Smooth muscle cell (in vitro differentiated cells): ENCODE data around the gene LGALS13. TPM values are rescaled to one million over a fixed set of nuclear protein-coding genes. Genes with fewer than 3 reads are reported as not detected.

Experiments
- DNase-seq: peaks from one replicate; lab custom pipeline; 2025; ENCODE audit not compliant: unreplicated experiment; lab: John Stamatoyannopoulos, UW
- H2AFZ ChIP-seq: fragments of 200-600 bp; sonication (generic); 2 replicates; pipeline ENCODE4 v1.6.0; 2016; ENCODE audit warnings: antibody characterized with exemption, low read depth, mild to moderate bottlenecking
- H3F3A ChIP-seq: fragments of 200-600 bp; sonication (generic); 2 replicates; pipeline ENCODE4 v1.6.0; 2017; ENCODE audit warnings: antibody characterized with exemption, low read depth
- H3K27ac ChIP-seq: fragments of 200-600 bp; sonication (generic); 2 replicates; pipeline ENCODE4 v1.5.1; 2016; ENCODE audit warnings: low read depth, mild to moderate bottlenecking
- H3K27me3 ChIP-seq: fragments of 200-600 bp; sonication (generic); 2 replicates; pipeline ENCODE4 v1.6.1; 2016; ENCODE audit warnings: low read depth, mild to moderate bottlenecking
- H3K36me3 ChIP-seq: fragments of 200-600 bp; sonication (generic); 2 replicates; pipeline ENCODE4 v1.5.1; 2016; ENCODE audit warnings: low read depth
- H3K4me1 ChIP-seq: fragments of 200-600 bp; sonication (generic); 2 replicates; pipeline ENCODE4 v1.5.1; 2016; ENCODE audit warnings: low read depth
- H3K4me2 ChIP-seq: fragments of 200-600 bp; sonication (generic); 2 replicates; pipeline ENCODE4 v1.6.0; 2016; ENCODE audit warnings: mild to moderate bottlenecking
- H3K4me3 ChIP-seq: fragments of 200-600 bp; sonication (generic); 2 replicates; pipeline ENCODE4 v1.5.1; 2016; ENCODE audit warnings: mild to moderate bottlenecking
- H3K79me2 ChIP-seq: fragments of 200-600 bp; sonication (generic); 2 replicates; pipeline ENCODE4 v1.6.0; 2016; ENCODE audit warnings: low read depth, mild to moderate bottlenecking
- H3K9ac ChIP-seq: fragments of 200-600 bp; sonication (generic); 2 replicates; pipeline ENCODE4 v1.6.0; 2016; ENCODE audit warnings: low read depth
- H3K9me3 ChIP-seq: fragments of 200-600 bp; sonication (generic); replicated peaks from 2 replicates; pipeline ENCODE4 v1.5.1; 2016; ENCODE audit warnings: low read depth
- H4K20me1 ChIP-seq: fragments of 200-600 bp; sonication (generic); 2 replicates; pipeline ENCODE4 v1.6.0; 2016; ENCODE audit warnings: low read depth
- CTCF ChIP-seq: fragments of 200-600 bp; sonication (generic); IDR thresholded peaks from 2 replicates; pipeline ENCODE4 v1.5.1; 2017; ENCODE audit warnings: borderline replicate concordance, mild to moderate bottlenecking, antibody characterized with exemption; ENCODE audit not compliant: insufficient read depth, poor library complexity, severe bottlenecking
- WGBS: methylation state at CpG from one replicate; pipeline ENCODE4 v1.1.7; 2016; ENCODE audit warnings: low lambda C conversion rate; 5-methylcytosine and 5-hydroxymethylcytosine counted together
- polyA plus RNA-seq: library from polyadenylated mRNA; unstranded; fragments of >200 nt; fragmentation: Nextera tagmentation; extraction: Ambion mirVana; gene quantifications from 2 replicates; pipeline ENCODE4 v1.2.1, GENCODE V29; 2016
- small RNA-seq: library from RNA; depleted of rRNA; stranded (forward); fragments of <200 nt; gene quantifications from one replicate; pipeline ENCODE3, GENCODE V24; 2014
- total RNA-seq: library from RNA; depleted of rRNA; stranded (reverse); fragments of >200 nt; gene quantifications from 2 replicates; pipeline ENCODE4 v1.2.3, GENCODE V29; 2014

LGALS13 gene
- total and polyA plus RNA-seq, 2 experiments from 2014 or later: not detected

- no peaks in the 10 kb centered on the region for H3K4me1 ChIP-seq
- H2AFZ ChIP-seq: no peak overlapping the region
- WGBS: 61% methylated on average over 3 of the region's 3 CpGs
- no peaks in the 10 kb centered on the region for H3K36me3 ChIP-seq
- no peaks in the 10 kb centered on the region for H3F3A ChIP-seq
- no peaks in the 10 kb centered on the region for H3K79me2 ChIP-seq
- H3K9ac ChIP-seq: no peak overlapping the region
- H3K4me2 ChIP-seq: no peak overlapping the region
- H4K20me1 ChIP-seq: no peaks in the 10 kb centered on the region
- no peak overlapping the region for H3K4me3 ChIP-seq
- no peak for TF ChIP-seq CTCF
- H3K9me3 ChIP-seq: no peaks in the 10 kb centered on the region
- no peak overlapping the region for H3K27ac ChIP-seq
- H3K27me3 ChIP-seq: no peaks in the 10 kb centered on the region
- no peak for DNase-seq
These were observed 45.6 kb downstream of the LGALS13 start for GRCh38 chr19:39647918-39648317.

GRCh38 chr19:39655613-39656012 is 53.3 kb downstream of the LGALS13 start, which contains the start of gene LGALS16:
Gene LGALS16 (plus strand): TSS chr19:39655913. CDS start chr19:39655962, 49 bp downstream.
- Histone ChIP-seq H3K9ac (no peak within 1 kb of the TSS), H4K20me1 (no peaks in the 10 kb centered on the region), H3K27me3 (no peaks in the 10 kb centered on the region), H3K27ac (no peak within 1 kb of the TSS), H3K4me1 (no peaks in the 10 kb centered on the region), H3K4me3 (no peak within 1 kb of the TSS), H3F3A (no peaks in the 10 kb centered on the region), H2AFZ (no peak within 1 kb of the TSS), H3K4me2 (no peak within 1 kb of the TSS), H3K9me3 (no peaks in the 10 kb centered on the region), H3K79me2 (no peaks in the 10 kb centered on the region), H3K36me3 (no peaks in the 10 kb centered on the region)
- DNase-seq: no peak
- 59% methylated on average over 3 of the region's 3 CpGs for WGBS
- no peak for TF ChIP-seq CTCF

Small RNA genes lying within 50 kb of the gene (small RNA-seq; reads per million reads assigned to genes)
- not detected for gene AC005176.2
- not detected for gene RPS29P24
- gene RPS29P25: not detected
- not detected for gene RPS29P26
- gene RPS29P30: not detected

Other genes starting within 250 kb of the LGALS13 start
- 27.8 and 29.8 TPM in 2 replicates for gene PAF1, start 211.4 kb upstream of the LGALS13 start, total RNA-seq
- 35.8 and 42.7 TPM in 2 replicates for gene PAF1, start 211.4 kb upstream of the LGALS13 start, polyA plus RNA-seq
- 23.0 and 23.8 TPM in 2 replicates for gene MED29, start 211.1 kb upstream of the LGALS13 start, total RNA-seq
- gene MED29, start 211.1 kb upstream of the LGALS13 start, polyA plus RNA-seq: 36.3 and 37.7 TPM in 2 replicates
- 31.5 and 44.7 TPM in 2 replicates for gene ZFP36, start 195.7 kb upstream of the LGALS13 start, total RNA-seq
- 281 and 303 TPM in 2 replicates for gene ZFP36, start 195.7 kb upstream of the LGALS13 start, polyA plus RNA-seq
- gene PLEKHG2, start 189.9 kb upstream of the LGALS13 start, total RNA-seq: 16.3 and 42.2 TPM in 2 replicates
- 33.0 and 51.9 TPM in 2 replicates for gene PLEKHG2, start 189.9 kb upstream of the LGALS13 start, polyA plus RNA-seq
- gene RPS16, start 166.6 kb upstream of the LGALS13 start, total RNA-seq: 82.2 and 97.1 TPM in 2 replicates
- 539 and 567 TPM in 2 replicates for gene RPS16, start 166.6 kb upstream of the LGALS13 start, polyA plus RNA-seq
- 41.0 and 44.9 TPM in 2 replicates for gene SUPT5H, start 156.9 kb upstream of the LGALS13 start, total RNA-seq
- gene SUPT5H, start 156.9 kb upstream of the LGALS13 start, polyA plus RNA-seq: 134 and 139 TPM in 2 replicates
- 58.4 and 66.1 TPM in 2 replicates for gene TIMM50, start 121.7 kb upstream of the LGALS13 start, total RNA-seq
- gene TIMM50, start 121.7 kb upstream of the LGALS13 start, polyA plus RNA-seq: 107 and 108 TPM in 2 replicates
- 0.54 and 9.3 TPM in 2 replicates for gene DLL3, start 103.6 kb upstream of the LGALS13 start, total RNA-seq
- 0.80 and 1.6 TPM in 2 replicates for gene DLL3, start 103.6 kb upstream of the LGALS13 start, polyA plus RNA-seq
- not detected in 2 replicates for gene SELENOV, start 87.4 kb upstream of the LGALS13 start, total RNA-seq
- gene SELENOV, start 87.4 kb upstream of the LGALS13 start, polyA plus RNA-seq: not detected in 2 replicates
- gene EID2B, start 69.7 kb upstream of the LGALS13 start, total RNA-seq: 1.9 and 2.7 TPM in 2 replicates
- 1.1 and 1.9 TPM in 2 replicates for gene EID2B, start 69.7 kb upstream of the LGALS13 start, polyA plus RNA-seq
- gene EID2, start 62.4 kb upstream of the LGALS13 start, total RNA-seq: 11.9 and 15.9 TPM in 2 replicates
- 22.5 and 24.2 TPM in 2 replicates for gene EID2, start 62.4 kb upstream of the LGALS13 start, polyA plus RNA-seq
- not detected in 2 replicates for gene LGALS16, start 53.4 kb downstream of the LGALS13 start, total RNA-seq
- gene LGALS16, start 53.4 kb downstream of the LGALS13 start, polyA plus RNA-seq: not detected in 2 replicates
- not detected in 2 replicates for gene LGALS14, start 102.0 kb downstream of the LGALS13 start, total RNA-seq
- not detected in 2 replicates for gene LGALS14, start 102.0 kb downstream of the LGALS13 start, polyA plus RNA-seq
- not detected in 2 replicates for gene CLC, start 135.5 kb downstream of the LGALS13 start, total RNA-seq
- not detected in 2 replicates for gene CLC, start 135.5 kb downstream of the LGALS13 start, polyA plus RNA-seq
- gene LEUTX, start 176.3 kb downstream of the LGALS13 start, total RNA-seq: not detected in 2 replicates
- gene LEUTX, start 176.3 kb downstream of the LGALS13 start, polyA plus RNA-seq: not detected in 2 replicates
- gene DYRK1B, start 231.6 kb downstream of the LGALS13 start, total RNA-seq: 5.3 and 9.2 TPM in 2 replicates
- gene DYRK1B, start 231.6 kb downstream of the LGALS13 start, polyA plus RNA-seq: 14.1 and 18.7 TPM in 2 replicates
- gene FBL, start 243.9 kb downstream of the LGALS13 start, total RNA-seq: 123 and 124 TPM in 2 replicates
- 116 and 140 TPM in 2 replicates for gene FBL, start 243.9 kb downstream of the LGALS13 start, polyA plus RNA-seq